Erythroblast (primary cell): ENCODE data around the gene QKI.

Experiments
- DNase-seq, 2 experiments: peaks; one replicate each; lab custom pipeline; 2025; lab: John Stamatoyannopoulos, UW
- GATA1 ChIP-seq: IDR thresholded peaks from 2 replicates; pipeline ENCODE4 v1.6.1; 2011; ENCODE audit warnings: low read depth, mild to moderate bottlenecking, control low read depth, low read length, moderate library complexity
- POLR2A ChIP-seq: IDR thresholded peaks from 2 replicates; pipeline ENCODE4 v1.6.1; 2011; ENCODE audit warnings: mild to moderate bottlenecking, low read length

QKI gene

GRCh38 chr6:163525926-163526325 lies 111.4 kb downstream of the QKI start:
- TF ChIP-seq GATA1 (no peak), POLR2A (no peak)
- DNase-seq = no peak

DNA sequence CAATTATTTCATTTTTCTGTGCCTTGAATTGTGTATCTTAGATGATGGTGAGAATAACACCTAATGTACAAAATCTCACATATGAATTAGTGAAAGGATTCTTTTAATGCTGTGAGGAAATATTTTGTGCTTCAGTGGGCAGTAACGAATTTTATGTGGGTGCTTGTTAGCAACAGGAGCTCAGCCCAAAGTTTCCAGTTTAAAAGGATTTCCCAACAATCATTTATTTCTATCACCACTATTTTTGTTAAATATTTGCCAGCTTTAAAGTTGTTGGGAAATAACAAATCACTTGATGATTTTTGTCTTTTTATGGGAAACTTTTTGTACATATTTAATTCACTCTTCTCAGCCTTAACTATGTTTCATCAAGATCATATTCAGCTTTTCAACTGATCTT lies 111.8 kb downstream of the QKI start:
- no peak for TF ChIP-seq POLR2A
- no peak for TF ChIP-seq GATA1
- no peak for DNase-seq

DNA sequence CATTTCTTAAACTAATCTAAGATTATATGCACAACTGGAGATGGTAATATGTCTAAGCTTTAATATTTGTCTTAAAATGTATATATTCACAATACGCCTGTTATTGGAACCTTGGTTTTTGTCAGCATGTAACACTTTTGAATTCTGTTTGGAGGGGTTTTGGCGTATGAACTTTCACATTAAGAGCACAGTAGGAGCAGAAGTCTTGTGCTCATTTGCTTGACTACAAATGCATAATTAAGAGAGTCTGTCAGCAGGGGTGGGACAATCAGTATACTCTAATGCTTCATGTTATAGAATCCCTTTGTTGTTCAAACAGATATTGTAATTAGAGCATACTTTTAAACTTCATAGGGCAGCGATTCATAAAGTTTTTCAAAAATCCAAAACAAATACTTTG lies 112.8 kb downstream of the QKI start:
- no peak for TF ChIP-seq POLR2A
- no peak for TF ChIP-seq GATA1
- DNase-seq = no peak

- TF ChIP-seq GATA1 (no peak), POLR2A (no peak)
- DNase-seq = no peak
Measured at GRCh38 chr6:163529605-163530004, 115.1 kb downstream of the QKI start.

DNA sequence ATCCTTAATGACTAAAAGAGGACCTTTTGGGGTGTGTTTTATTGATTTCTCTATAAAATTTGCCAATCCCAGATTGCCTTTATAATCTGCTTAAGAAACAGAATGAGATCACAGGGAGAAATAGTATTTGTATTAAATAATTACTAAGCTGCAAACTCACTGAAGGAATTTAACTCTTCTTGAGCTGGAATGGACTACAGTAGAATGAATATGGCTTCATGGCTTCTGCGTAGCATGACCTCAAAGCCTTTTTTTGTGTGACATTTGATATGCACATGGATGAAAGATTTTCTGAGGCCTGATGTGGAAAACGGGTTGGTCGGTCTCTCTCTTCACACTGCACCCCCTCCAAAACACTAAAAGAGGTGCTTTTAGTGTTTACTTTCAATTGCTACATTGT lies 115.9 kb downstream of the QKI start:
- TF ChIP-seq POLR2A = no peak
- no peak for TF ChIP-seq GATA1
- no peak for DNase-seq

- TF ChIP-seq GATA1 (no peak), POLR2A (no peak)
- DNase-seq = no peak
Measured at GRCh38 chr6:163531122-163531521, 116.6 kb downstream of the QKI start.

DNA sequence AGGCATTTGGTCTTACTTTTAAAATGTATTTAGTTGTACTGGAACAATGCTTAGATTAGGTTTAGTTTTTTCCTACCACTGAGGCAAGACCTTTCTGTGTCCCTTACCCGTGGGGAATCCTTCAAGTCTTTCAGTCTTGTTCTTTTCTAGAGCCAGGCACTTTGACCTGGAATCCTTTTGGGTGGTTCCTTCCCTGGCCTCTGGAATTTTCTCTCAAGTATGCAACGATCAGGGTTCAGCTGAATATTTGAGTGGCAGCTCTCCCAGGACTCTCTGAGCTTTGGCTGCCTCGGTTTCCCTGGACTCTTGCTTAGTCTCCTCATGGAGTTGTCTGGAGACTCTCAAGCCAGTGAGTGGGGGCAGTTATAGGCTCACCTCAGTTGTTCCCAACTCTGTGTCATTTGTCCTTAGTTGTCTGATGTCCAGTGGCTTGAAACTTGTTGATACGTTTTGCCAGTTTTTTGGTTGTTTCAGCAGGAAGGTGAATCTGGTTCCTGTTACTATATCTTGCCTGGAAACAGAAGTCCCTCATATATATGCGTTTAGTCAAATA lies 118.1 kb downstream of the QKI start:
- no peak for TF ChIP-seq GATA1
- TF ChIP-seq POLR2A = no peak
- DNase-seq = no peak

GRCh38 chr6:163533443-163533842 lies 118.9 kb downstream of the QKI start:
- no peak for TF ChIP-seq GATA1

DNA sequence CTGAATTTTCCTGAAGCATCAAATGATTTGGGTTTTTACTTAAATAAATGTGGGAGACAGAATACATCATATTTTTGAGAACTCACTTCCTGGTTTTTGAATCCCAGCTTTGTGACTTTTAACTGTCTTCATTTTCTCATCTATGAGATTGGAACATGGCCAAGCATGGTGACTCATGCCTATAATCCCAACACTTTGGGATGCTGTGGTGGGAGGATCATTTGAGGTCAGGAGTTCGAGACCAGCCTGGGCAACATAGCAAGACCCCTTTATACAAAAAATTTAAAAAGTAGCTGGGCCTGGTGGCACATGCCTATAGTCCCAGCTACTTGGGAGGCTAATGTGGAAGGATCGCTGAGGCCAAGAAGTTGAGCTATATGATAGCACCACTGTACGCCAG lies 122.3 kb downstream of the QKI start:
- DNase-seq = peak; percentile 18 to 56
- TF ChIP-seq GATA1 = no peak

More at GRCh38 chr6:163533443-163533842, 118.9 kb downstream of the QKI start:
- DNase-seq = no peak

- TF ChIP-seq GATA1 = no peak
- TF ChIP-seq POLR2A = no peak
- no peak for DNase-seq
Measured at GRCh38 chr6:163538331-163538730, 123.8 kb downstream of the QKI start.

DNA sequence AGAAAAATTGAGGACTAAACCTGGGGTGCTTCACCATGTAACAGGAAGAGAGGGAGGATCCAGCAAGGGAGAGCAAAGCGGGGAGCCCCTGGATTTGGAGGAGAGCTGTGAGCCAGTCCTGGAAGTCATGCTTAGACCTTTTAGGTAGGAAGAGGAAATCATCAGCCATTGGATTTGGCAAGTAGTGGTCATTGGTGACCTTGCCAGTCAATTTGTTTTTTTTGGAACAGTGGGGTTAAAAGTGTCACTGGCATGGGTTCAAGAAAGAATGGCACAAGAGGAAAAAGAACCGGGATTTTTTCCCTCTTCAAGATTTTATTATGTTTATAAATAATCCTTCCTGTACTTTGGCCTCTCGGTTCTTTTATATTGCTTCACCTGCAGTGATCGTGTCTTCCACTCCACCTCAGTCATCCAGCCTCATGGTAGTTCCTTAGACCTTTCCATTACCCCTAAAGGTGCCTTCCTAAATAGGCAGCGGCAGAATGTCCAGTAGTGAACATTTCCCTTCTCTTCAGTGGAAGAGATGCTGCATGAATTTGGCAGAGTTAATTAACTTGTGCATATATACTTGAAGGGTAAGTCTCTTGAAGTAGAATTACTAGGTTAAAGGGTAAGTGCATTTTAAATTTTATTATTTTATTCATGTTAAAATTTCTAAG lies 124.7 kb downstream of the QKI start:
- no peak for TF ChIP-seq POLR2A
- no peak for TF ChIP-seq GATA1
- DNase-seq = no peak

DNA sequence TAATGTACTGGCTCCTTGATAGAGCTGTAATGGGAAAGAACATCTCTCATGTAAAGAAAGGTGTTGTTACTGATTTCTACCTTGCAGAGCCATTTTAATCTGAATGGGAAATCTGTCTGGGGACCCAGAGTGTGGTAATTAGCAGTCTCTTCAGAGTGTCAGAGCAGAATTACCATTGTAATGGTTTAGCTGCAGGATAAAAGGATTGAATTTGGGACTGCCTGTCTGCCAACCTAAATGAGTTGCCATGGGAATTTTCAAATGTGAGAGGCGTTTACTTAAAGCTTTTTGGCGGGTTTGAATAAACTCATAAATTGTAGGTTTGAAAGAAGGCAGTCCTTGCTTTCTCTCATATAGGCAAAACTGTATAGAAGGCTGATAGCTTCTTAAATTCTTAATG lies 128.8 kb downstream of the QKI start:
- no peak for DNase-seq
- TF ChIP-seq GATA1 (no peak), POLR2A (no peak)

GRCh38 chr6:163545370-163545769 lies 130.9 kb downstream of the QKI start:
- no peak for DNase-seq
- TF ChIP-seq POLR2A (no peak), GATA1 (no peak)

DNA sequence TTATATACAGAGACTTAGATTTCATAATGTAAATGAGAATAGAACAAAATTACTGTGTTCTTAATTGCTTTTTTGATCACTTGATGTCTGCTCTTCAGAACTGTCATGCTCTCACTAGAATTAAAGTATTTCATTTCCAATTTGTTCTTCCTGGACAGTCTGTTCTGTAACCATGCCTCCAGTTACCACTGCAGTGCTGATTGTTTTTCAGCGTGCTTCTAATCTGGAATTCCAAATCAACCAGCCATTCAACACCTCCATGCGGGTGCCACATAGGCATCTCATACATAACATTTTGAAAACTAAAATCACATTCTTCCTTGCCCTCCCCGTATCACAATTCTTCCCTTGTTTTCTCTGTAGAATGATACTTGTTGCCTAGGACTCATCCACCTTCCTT lies 132.8 kb downstream of the QKI start:
- no peak for DNase-seq
- TF ChIP-seq GATA1 (no peak), POLR2A (no peak)

DNA sequence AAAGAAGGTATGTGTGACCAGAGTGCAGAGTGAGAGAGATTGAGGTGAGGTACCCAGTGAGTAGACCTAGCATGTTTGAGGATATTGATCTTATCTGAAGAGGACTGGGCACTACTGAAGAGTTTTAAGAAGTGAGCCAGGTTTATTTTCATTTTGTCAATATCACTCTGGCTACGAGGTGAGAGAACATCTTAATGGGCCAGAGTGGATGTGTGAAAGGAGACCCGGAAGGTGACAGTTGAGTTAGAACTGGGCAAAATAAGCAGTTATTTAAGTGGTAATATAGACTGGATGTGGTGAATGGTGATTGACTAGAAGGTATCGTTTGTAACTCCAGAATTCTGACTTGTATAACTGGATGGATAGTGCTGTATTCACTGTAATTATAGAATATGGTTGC lies 134.1 kb downstream of the QKI start:
- no peak for DNase-seq

GRCh38 chr6:163554032-163554431 lies 139.5 kb downstream of the QKI start:
- DNase-seq = no peak
- TF ChIP-seq GATA1 (no peak), POLR2A (no peak)

More for the DNA sequence above, 134.1 kb downstream of the QKI start:
- TF ChIP-seq GATA1 (no peak), POLR2A (no peak)
